ENCODE results near the gene VWC2L. TPM values are rescaled to one million over a fixed set of nuclear protein-coding genes. Genes with fewer than 3 reads are reported as not detected.

The VWC2L gene
- total and polyA plus RNA-seq, 2 of the 4 experiments (the other 2 are of a cell fraction), result not detected

DNA sequence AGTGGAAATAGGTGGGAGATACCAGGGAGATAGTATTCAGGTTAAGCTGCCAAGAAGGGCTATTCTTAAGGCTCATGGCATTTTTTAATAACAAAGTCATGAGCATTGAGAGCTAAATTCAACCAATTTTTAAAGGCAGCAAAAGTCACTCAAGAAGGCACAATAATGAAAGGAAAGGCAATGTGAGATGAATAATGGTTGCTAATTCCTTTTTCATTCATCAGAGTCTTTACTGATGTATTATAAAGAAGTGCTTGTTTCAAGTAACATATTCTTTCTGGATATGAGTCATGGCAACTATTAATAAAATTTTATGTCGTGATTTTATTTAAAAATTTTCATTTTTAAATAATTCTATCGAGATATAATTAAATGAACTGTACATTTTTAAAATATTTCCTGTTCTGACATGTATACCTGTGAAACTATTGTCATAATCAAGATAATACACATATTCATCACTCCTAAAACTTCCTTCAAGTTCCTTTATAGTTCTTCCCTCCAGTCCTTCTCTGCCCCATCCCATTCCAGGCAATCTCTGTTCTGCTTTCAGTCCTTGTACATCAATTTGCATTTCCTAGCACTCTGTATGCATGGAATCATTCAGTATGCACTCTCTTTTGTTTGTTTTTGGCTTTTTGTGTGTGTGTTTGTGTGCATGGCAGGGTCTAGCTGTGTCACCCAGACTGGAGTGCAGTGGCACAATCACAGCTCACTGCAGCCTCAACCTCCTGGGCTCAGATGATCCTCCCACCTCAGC, 40.8 kb downstream of the VWC2L start:
- H3K14ac ChIP-seq (replicated peaks; ENCODE audit: low read depth, low read length), result no peak overlapping the region
- no TSS peak for BruUV-seq (replicated peaks)
- POLR2A ChIA-PET (ENCODE audit: unreplicated experiment), result no interaction called here
- no peaks in the 10 kb centered on the region for H3K79me1 ChIP-seq (ENCODE audit: low read depth in 1 of 2, low read length in 2 of 2)
- H3K56ac ChIP-seq (ENCODE audit: extremely low read depth, insufficient read depth, low read length), result no peak overlapping the region
- dilution Hi-C loops (cut with HindIII; ENCODE audit: low sequenced_read_pairs, unreplicated experiment) (no loop called here), in situ Hi-C loops (cut with MboI; ENCODE audit: low sequenced_read_pairs) (no loop called here), intact Hi-C loops (cut with micrococcal nuclease) (no loop called here)
- H2AK5ac ChIP-seq (ENCODE audit: low read depth, low read length), result no peak overlapping the region
- H2AFZ ChIP-seq (replicated peaks; ENCODE audit: low read length, poor library complexity), result no peak overlapping the region
- H4K8ac ChIP-seq (ENCODE audit: low read depth in 2 of 2, low read length in 2 of 2), result no peak overlapping the region
- TF ChIP-seq RCOR1 (IDR thresholded peaks at IDR 0.05; ENCODE audit: insufficient replicate concordance, low read length), result no peak
- TF ChIP-seq, protein P1, sequence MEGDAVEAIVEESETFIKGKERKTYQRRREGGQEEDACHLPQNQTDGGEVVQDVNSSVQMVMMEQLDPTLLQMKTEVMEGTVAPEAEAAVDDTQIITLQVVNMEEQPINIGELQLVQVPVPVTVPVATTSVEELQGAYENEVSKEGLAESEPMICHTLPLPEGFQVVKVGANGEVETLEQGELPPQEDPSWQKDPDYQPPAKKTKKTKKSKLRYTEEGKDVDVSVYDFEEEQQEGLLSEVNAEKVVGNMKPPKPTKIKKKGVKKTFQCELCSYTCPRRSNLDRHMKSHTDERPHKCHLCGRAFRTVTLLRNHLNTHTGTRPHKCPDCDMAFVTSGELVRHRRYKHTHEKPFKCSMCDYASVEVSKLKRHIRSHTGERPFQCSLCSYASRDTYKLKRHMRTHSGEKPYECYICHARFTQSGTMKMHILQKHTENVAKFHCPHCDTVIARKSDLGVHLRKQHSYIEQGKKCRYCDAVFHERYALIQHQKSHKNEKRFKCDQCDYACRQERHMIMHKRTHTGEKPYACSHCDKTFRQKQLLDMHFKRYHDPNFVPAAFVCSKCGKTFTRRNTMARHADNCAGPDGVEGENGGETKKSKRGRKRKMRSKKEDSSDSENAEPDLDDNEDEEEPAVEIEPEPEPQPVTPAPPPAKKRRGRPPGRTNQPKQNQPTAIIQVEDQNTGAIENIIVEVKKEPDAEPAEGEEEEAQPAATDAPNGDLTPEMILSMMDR (conservative IDR thresholded peaks at IDR 0.05; ENCODE audit: low read depth, low read length), result no peak
- TF ChIP-seq CEBPB (IDR thresholded peaks at IDR 0.05; ENCODE audit: low read depth, low read length), result no peak
- TF ChIP-seq, protein P2, sequence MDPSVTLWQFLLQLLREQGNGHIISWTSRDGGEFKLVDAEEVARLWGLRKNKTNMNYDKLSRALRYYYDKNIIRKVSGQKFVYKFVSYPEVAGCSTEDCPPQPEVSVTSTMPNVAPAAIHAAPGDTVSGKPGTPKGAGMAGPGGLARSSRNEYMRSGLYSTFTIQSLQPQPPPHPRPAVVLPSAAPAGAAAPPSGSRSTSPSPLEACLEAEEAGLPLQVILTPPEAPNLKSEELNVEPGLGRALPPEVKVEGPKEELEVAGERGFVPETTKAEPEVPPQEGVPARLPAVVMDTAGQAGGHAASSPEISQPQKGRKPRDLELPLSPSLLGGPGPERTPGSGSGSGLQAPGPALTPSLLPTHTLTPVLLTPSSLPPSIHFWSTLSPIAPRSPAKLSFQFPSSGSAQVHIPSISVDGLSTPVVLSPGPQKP (IDR thresholded peaks at IDR 0.05; ENCODE audit: borderline replicate concordance, low read depth, low read length), result no peak
- no peak for TF ChIP-seq NFE2L2 (IDR thresholded peaks at IDR 0.05; ENCODE audit: low read depth, low read length)
- TF ChIP-seq, protein P3, sequence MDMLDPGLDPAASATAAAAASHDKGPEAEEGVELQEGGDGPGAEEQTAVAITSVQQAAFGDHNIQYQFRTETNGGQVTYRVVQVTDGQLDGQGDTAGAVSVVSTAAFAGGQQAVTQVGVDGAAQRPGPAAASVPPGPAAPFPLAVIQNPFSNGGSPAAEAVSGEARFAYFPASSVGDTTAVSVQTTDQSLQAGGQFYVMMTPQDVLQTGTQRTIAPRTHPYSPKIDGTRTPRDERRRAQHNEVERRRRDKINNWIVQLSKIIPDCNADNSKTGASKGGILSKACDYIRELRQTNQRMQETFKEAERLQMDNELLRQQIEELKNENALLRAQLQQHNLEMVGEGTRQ (IDR thresholded peaks at IDR 0.05; ENCODE audit: low read depth, low read length), result no peak
- TF ChIP-seq POLR2A (IDR thresholded peaks at IDR 0.05; ENCODE audit: low read depth, low read length), result no peak
- no peak for TF ChIP-seq RAD21 (IDR thresholded peaks at IDR 0.05; ENCODE audit: low read length)
- H3K4me1 ChIP-seq (ENCODE audit: control insufficient read depth, insufficient read depth, low read length), result no peaks in the 10 kb centered on the region
- no peak overlapping the region for H4K5ac ChIP-seq (ENCODE audit: low read depth, low read length)
- H2BK5ac ChIP-seq (ENCODE audit: low read depth, low read length, poor library complexity, severe bottlenecking), result no peak overlapping the region
- H3K9me1 ChIP-seq (ENCODE audit: insufficient read depth, low read length), result no peaks in the 10 kb centered on the region
- no peak overlapping the region for H3K4me2 ChIP-seq (ENCODE audit: low read depth, low read length)
- WGBS, 2 experiments (ENCODE audit: extremely low coverage in 2 of 2, insufficient read length in 1 of 2), result no CpG with 5 or more reads among the region's 2 CpGs
- no peak overlapping the region for H3K4ac ChIP-seq (ENCODE audit: low read depth, low read length)
- no peak overlapping the region for H3K4me3 ChIP-seq (ENCODE audit: insufficient read depth, low read depth, low read length)
- H2BK120ac ChIP-seq (ENCODE audit: low read depth, low read length), result no peak overlapping the region
- H2BK15ac ChIP-seq (ENCODE audit: low read depth, low read length), result no peak overlapping the region
- ATAC-seq (ENCODE audit: low read depth) (no peak), DNase-seq (no peak)
- no peaks in the 10 kb centered on the region for H3K36me3 ChIP-seq (ENCODE audit: control insufficient read depth, insufficient read depth, low read length)
- no peak overlapping the region for H3K23ac ChIP-seq (ENCODE audit: low read depth, low read length)
- H3K9ac ChIP-seq (ENCODE audit: low read depth, low read length), result no peak overlapping the region
- CTCF ChIA-PET, result no interaction called here
- no peak overlapping the region for H3K27ac ChIP-seq (ENCODE audit: insufficient read depth, low read length)
- no peak overlapping the region for H2AK9ac ChIP-seq (replicated peaks; ENCODE audit: low read depth, low read length, poor library complexity)
- no peak overlapping the region for H4K91ac ChIP-seq (ENCODE audit: insufficient read depth, low read depth, low read length)
- H4K20me1 ChIP-seq (ENCODE audit: insufficient read depth, low read length), result no peaks in the 10 kb centered on the region
- no peak overlapping the region for H3K18ac ChIP-seq (ENCODE audit: low read depth, low read length)
- H2BK20ac ChIP-seq (ENCODE audit: low read depth, low read length), result no peak overlapping the region
- H3K27me3 ChIP-seq (ENCODE audit: control insufficient read depth, insufficient read depth, low read length), result no peaks in the 10 kb centered on the region
- H3K9me3 ChIP-seq (ENCODE audit: control insufficient read depth, insufficient read depth, low read length), result no peaks in the 10 kb centered on the region

Data from IMR-90 (cell line).